ENCODE measurements around the gene GCM1.

DNA sequence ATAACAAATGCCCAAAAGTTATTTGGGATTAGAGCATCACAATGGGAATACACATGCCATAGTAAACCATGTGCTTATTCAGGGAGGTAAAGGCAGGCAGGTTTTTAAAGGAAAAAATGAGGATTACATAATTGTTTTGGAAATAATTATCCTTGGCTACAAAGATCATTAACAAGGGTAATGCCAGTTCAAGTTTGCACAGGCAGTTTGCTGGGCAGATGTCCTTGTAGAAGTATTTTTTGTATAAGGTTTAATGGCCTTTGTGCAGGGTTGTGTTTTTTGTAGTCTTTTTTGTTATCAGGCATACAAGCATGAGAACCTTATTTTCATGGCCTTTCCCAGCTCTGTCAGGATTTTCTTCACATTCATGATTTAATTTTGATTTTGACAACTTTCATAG is 58.7 kb downstream of the GCM1 start:
- TF ChIP-seq, protein P1, sequence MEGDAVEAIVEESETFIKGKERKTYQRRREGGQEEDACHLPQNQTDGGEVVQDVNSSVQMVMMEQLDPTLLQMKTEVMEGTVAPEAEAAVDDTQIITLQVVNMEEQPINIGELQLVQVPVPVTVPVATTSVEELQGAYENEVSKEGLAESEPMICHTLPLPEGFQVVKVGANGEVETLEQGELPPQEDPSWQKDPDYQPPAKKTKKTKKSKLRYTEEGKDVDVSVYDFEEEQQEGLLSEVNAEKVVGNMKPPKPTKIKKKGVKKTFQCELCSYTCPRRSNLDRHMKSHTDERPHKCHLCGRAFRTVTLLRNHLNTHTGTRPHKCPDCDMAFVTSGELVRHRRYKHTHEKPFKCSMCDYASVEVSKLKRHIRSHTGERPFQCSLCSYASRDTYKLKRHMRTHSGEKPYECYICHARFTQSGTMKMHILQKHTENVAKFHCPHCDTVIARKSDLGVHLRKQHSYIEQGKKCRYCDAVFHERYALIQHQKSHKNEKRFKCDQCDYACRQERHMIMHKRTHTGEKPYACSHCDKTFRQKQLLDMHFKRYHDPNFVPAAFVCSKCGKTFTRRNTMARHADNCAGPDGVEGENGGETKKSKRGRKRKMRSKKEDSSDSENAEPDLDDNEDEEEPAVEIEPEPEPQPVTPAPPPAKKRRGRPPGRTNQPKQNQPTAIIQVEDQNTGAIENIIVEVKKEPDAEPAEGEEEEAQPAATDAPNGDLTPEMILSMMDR (IDR thresholded peaks at IDR 0.05): no peak
- no peak for TF ChIP-seq POLR2AphosphoS5 (IDR thresholded peaks at IDR 0.05)

Data from esophagus muscularis mucosa (tissue), 3 donors.